Measurements from ENCODE around the gene ABR. TPM values are rescaled to one million over a fixed set of nuclear protein-coding genes. Genes with fewer than 3 reads are reported as not detected.

The ABR gene
- total and polyA plus RNA-seq, 10 donors: 18.5 to 183 (median 121) TPM

DNA sequence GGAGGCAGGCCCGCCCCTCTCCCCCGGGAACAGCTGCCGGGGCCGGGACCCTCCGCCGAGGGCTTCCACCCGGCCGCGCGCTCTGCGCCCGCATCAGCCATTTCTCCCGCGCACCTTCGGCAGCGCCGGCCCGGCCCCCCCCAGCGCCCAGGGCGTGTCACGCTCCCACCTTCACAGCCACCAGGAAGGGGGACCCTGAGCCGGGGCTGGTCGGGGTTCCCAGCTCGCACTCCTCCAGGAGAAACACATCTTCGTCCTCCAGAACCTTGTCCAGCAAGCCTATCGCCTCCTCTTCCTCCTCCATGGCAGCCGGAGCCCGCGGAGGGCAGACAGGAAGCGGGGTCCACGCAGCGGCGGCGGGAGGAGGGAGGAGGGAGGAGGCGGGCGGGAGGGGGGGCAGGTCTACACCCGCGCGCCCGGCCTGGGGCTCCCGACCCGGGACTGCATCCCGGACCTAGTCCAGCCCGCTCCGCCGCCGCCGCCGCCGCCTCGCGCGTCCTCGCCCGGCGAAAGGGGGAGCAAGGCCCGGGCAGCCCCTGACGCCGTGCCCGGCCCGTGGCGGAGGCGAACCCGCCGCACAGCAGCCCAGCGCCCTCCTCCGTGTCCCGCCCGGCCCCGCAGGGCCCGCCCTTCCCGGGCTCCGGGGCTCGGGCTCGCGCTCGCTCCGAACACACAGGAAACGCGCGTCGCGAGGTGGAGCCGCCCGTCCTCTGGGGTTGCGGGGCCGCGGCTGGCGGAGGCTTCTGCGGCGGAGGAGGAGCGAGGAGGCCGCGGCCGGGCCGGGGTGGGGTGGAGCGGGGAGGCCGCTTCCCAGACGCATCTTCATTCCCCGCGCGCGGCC is 70.8 kb downstream of the ABR start:
- no peaks in the 10 kb centered on the region for H3K27me3 ChIP-seq (replicated peaks in 1 of 7)
- peak overlapping the region; percentile 56 to 89 (median 72) for H3K4me3 ChIP-seq
- WGBS, 5 donors: 0 to 1% (median 0%) methylated on average over 5 to 102 of the region's 103 CpGs
- H3K27ac ChIP-seq: peak overlapping the region; percentile 76 to 95 (median 92)
- intact Hi-C loops (cut with DNase I; ENCODE audit: low total_unique reads): no loop called here
- peak in 1 of 11 experiments; percentile 23 for TF ChIP-seq CTCF (IDR thresholded peaks at IDR 0.05 in 8 of 11, conservative IDR thresholded peaks at IDR 0.05 in 3 of 11)
- no peak for TF ChIP-seq POLR2A (IDR thresholded peaks at IDR 0.05)
- peak; percentile 55 to 81 (median 76) for TF ChIP-seq POLR2AphosphoS5 (IDR thresholded peaks at IDR 0.05)
- no peaks in the 10 kb centered on the region for H3K9me3 ChIP-seq
- H3K4me1 ChIP-seq: peaks cover 16 to 91% (median 53%) of the 10 kb centered on the region in 6 donors
- peaks cover 0 to 22% (median 0%) of the 10 kb centered on the region in 6 donors for H3K36me3 ChIP-seq
- DNase-seq: peak; percentile 94

DNA sequence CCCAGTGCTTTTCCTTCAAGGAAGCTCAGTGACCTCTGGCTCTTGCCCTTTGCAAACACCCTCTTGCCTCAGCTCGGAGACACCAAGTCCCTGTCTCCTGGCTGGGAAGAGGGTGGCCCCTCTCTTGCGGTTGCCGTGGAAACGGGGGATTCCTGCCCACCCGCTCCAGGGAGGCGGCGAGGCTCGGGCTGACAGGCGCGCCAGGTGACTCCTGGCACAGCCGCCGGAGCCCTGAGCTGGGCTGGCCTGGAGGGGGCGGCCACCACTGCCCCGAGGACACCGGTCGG is 71.4 kb downstream of the ABR start:
- DNase-seq: no peak
- intact Hi-C loops (cut with DNase I; ENCODE audit: low total_unique reads): no loop called here
- Histone ChIP-seq H3K27me3 (replicated peaks in 1 of 7) (no peaks in the 10 kb centered on the region), H3K36me3 (peaks cover 0 to 27% (median 0%) of the 10 kb centered on the region in 6 donors), H3K27ac (peak overlapping the region; percentile 76 to 95 (median 92)), H3K4me3 (peak overlapping the region; percentile 56 to 89 (median 72)), H3K9me3 (no peaks in the 10 kb centered on the region), H3K4me1 (peaks cover 16 to 89% (median 53%) of the 10 kb centered on the region in 6 donors)
- 0 to 7% (median 2%) methylated on average over 1 to 16 of the region's 16 CpGs for WGBS, 5 donors
- TF ChIP-seq POLR2AphosphoS5 (IDR thresholded peaks at IDR 0.05) (no peak), POLR2A (IDR thresholded peaks at IDR 0.05) (no peak), CTCF (IDR thresholded peaks at IDR 0.05 in 8 of 11, conservative IDR thresholded peaks at IDR 0.05 in 3 of 11) (no peak)

DNA sequence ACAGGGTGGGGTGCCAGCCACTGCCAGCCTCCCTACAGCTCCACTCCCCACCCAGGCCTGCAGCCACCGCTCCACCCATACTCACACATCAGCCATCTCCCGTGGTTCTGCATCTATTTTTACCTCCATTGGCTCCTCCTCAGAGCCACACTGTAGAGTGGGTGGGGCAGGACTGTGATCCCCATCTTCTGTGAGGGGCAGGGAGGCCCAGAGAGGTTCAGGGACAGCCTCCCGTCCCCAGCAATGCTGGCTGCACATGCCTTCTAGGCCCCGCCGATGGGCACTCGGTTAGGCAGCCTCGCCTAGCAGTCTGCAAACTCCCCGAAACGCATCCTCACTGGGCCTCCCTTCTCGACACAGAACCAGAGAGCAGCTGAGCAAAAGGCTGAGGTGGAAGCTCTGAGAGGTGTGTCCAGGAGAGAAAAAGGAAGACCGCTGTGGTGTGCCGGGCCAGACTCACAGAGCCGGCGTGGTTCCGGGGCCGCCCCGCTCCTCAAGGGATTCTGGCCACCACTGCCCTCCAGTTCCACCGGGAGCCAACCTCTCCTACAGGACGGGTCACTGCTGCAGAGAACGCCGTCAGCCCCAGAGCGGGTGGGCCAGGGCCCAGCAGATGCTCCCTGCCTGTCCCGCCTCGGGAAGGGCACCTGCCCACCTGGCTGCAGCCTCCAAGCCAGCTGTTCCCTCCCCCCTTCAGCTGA is 71.9 kb downstream of the ABR start:
- WGBS, 5 donors: 69 to 76% (median 74%) methylated on average over 12 to 24 of the region's 24 CpGs
- Histone ChIP-seq H3K4me1 (peaks cover 16 to 86% (median 53%) of the 10 kb centered on the region in 6 donors), H3K36me3 (peaks cover 0 to 32% (median 0%) of the 10 kb centered on the region in 6 donors), H3K27ac (peak overlapping the region; percentile 76 to 95 (median 92)), H3K27me3 (replicated peaks in 1 of 7) (no peaks in the 10 kb centered on the region), H3K4me3 (peak overlapping the region; percentile 56 to 89 (median 72)), H3K9me3 (no peaks in the 10 kb centered on the region)
- TF ChIP-seq POLR2A (IDR thresholded peaks at IDR 0.05) (no peak), POLR2AphosphoS5 (IDR thresholded peaks at IDR 0.05) (no peak), CTCF (IDR thresholded peaks at IDR 0.05 in 8 of 11, conservative IDR thresholded peaks at IDR 0.05 in 3 of 11) (no peak)
- peak; percentile 84 for DNase-seq
- intact Hi-C loops (cut with DNase I; ENCODE audit: low total_unique reads): no loop called here

All from spleen (tissue), 11 donors.